HG03521 (cell line): ENCODE data around the gene AFG1L.
"Not testable (repeated sequence)": the region's sequence is repeated elsewhere in the genome, so short reads cannot be mapped to it uniquely, and the experiment has no call there.

Source experiments
- ATAC-seq: cut with Tn5 transposase; IDR thresholded peaks from one replicate; pipeline ENCODE4 v1.9.1; 2021; ENCODE audit warnings: mild to moderate bottlenecking, moderate library complexity; ENCODE audit not compliant: unreplicated experiment

Gene AFG1L

GRCh38 chr6:108407904-108408827 lies 113.3 kb downstream of the AFG1L start:
- ATAC-seq, result no peak

- ATAC-seq, result no peak
These were observed 114.0 kb downstream of the AFG1L start for GRCh38 chr6:108408861-108409260.

GRCh38 chr6:108416047-108416833 lies 121.4 kb downstream of the AFG1L start:
- ATAC-seq, result not testable (repeated sequence)

- ATAC-seq, result no peak
These were observed 122.2 kb downstream of the AFG1L start for GRCh38 chr6:108417027-108417426.

GRCh38 chr6:108419474-108419873 lies 124.6 kb downstream of the AFG1L start:
- no peak for ATAC-seq

- no peak for ATAC-seq
These were observed 125.2 kb downstream of the AFG1L start for GRCh38 chr6:108419934-108420609.

GRCh38 chr6:108421366-108421765 lies 126.5 kb downstream of the AFG1L start:
- no peak for ATAC-seq

GRCh38 chr6:108423982-108424705 lies 129.3 kb downstream of the AFG1L start:
- ATAC-seq, result no peak

GRCh38 chr6:108425428-108425827 lies 130.6 kb downstream of the AFG1L start:
- ATAC-seq, result no peak

GRCh38 chr6:108432143-108432542 lies 137.3 kb downstream of the AFG1L start:
- no peak for ATAC-seq

- ATAC-seq, result no peak
These were observed 137.9 kb downstream of the AFG1L start for GRCh38 chr6:108432792-108433191.

- ATAC-seq, result no peak
These were observed 139.4 kb downstream of the AFG1L start for GRCh38 chr6:108434222-108434621.

GRCh38 chr6:108435391-108435790 lies 140.5 kb downstream of the AFG1L start:
- no peak for ATAC-seq

- ATAC-seq, result no peak
These were observed 141.9 kb downstream of the AFG1L start for GRCh38 chr6:108436771-108437170.

GRCh38 chr6:108437821-108438220 lies 143.0 kb downstream of the AFG1L start:
- ATAC-seq, result no peak

- ATAC-seq, result no peak
These were observed 144.1 kb downstream of the AFG1L start for GRCh38 chr6:108438918-108439317.

- ATAC-seq, result no peak
These were observed 146.3 kb downstream of the AFG1L start for GRCh38 chr6:108441141-108441540.

GRCh38 chr6:108442770-108443520 lies 148.1 kb downstream of the AFG1L start:
- no peak for ATAC-seq

- no peak for ATAC-seq
These were observed 151.8 kb downstream of the AFG1L start for GRCh38 chr6:108446629-108447150.

- ATAC-seq, result no peak
These were observed 153.6 kb downstream of the AFG1L start for GRCh38 chr6:108448481-108448880.
